BJ (cell line): Measurements from ENCODE around the gene ZDHHC19. TPM values are rescaled to one million over a fixed set of nuclear protein-coding genes. Genes with fewer than 3 reads are reported as not detected.

ENCODE experiments used
- CTCF ChIA-PET: fragments of 350-600 bp; formaldehyde crosslinking; extraction: SDS; loops from one replicate; lab custom pipeline; 2021; ENCODE audit warnings: antibody characterized with exemption, inconsistent platforms; lab: Yijun Ruan, JAX
- POLR2A ChIA-PET: fragments of 300-600 bp; sonication (Branson Sonifier 250); formaldehyde crosslinking; extraction: SDS; loops from one replicate; lab custom pipeline; 2021; ENCODE audit warnings: antibody characterized with exemption; lab: Charles Lee
- DNase-seq: peaks from one replicate; pipeline ENCODE4 v3.0.0-alpha.2; 2011; ENCODE audit warnings: low read depth
- H3K27me3 ChIP-seq: 2 replicates; pipeline ENCODE4 v1.6.0; 2011; ENCODE audit warnings: low read length; ENCODE audit not compliant: control insufficient read depth, insufficient read depth
- H3K36me3 ChIP-seq: 2 replicates; pipeline ENCODE4 v1.5.1; 2011; ENCODE audit warnings: low read length; ENCODE audit not compliant: control insufficient read depth, insufficient read depth
- H3K4me3 ChIP-seq: 2 replicates; pipeline ENCODE4 v1.5.1; 2011; ENCODE audit warnings: low read depth, mild to moderate bottlenecking, control low read depth, low read length
- polyA plus RNA-seq: library from polyadenylated mRNA; depleted of rRNA; stranded (reverse); fragments of >200 nt; gene quantifications from 2 replicates; pipeline ENCODE4 v1.2.3, GENCODE V29; 2011
- TF ChIP-seq, protein P1 (sequence below): IDR thresholded peaks from 2 replicates; pipeline ENCODE4 v1.5.1; 2011; ENCODE audit warnings: low read depth, mild to moderate bottlenecking, control low read depth, inconsistent platforms, low read length, moderate library complexity; ENCODE audit not compliant: insufficient read depth

ZDHHC19 gene
- polyA plus RNA-seq, 1 experiment: not detected

DNA sequence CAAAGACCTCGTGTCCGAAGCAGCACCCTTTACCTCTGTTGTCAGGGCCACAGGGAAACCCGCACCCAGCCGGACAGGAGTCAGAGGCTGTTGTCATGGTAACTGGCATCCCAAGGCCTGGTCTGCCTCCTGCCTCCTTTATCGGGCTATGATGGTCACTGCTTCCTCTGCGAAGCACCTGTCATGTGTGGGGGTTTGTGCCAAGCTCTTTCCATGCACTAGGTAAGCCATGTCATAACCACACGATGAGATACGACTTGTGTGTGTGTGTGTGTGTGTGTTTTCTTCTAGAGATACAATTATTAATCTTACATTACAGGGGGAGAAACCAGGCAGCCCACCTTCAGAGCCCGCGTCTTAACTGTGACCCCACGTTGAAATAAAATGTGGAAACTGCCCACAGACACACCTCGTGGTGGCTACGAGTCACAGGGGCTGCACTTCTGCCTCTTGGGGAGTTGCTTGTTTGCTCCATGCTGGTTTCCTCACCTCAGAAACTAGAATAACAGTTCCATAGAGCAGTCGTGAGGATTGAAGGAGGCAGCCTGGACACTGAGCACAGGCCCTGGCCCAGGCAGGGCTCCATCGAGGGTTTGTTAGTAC lies 18.0 kb downstream of the ZDHHC19 start:
- no peaks in the 10 kb centered on the region for H3K36me3 ChIP-seq
- H3K4me3 ChIP-seq: no peak overlapping the region
- H3K27me3 ChIP-seq: no peaks in the 10 kb centered on the region
- ChIA-PET POLR2A (no interaction called here), CTCF (interaction anchor here (4.7 kb wide), 1 partner anchor 121 kb away, joined by 56 read pairs; no protein-coding TSS in a partner anchor)
- TF ChIP-seq, protein P1, sequence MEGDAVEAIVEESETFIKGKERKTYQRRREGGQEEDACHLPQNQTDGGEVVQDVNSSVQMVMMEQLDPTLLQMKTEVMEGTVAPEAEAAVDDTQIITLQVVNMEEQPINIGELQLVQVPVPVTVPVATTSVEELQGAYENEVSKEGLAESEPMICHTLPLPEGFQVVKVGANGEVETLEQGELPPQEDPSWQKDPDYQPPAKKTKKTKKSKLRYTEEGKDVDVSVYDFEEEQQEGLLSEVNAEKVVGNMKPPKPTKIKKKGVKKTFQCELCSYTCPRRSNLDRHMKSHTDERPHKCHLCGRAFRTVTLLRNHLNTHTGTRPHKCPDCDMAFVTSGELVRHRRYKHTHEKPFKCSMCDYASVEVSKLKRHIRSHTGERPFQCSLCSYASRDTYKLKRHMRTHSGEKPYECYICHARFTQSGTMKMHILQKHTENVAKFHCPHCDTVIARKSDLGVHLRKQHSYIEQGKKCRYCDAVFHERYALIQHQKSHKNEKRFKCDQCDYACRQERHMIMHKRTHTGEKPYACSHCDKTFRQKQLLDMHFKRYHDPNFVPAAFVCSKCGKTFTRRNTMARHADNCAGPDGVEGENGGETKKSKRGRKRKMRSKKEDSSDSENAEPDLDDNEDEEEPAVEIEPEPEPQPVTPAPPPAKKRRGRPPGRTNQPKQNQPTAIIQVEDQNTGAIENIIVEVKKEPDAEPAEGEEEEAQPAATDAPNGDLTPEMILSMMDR: no peak
- no peak for DNase-seq

DNA sequence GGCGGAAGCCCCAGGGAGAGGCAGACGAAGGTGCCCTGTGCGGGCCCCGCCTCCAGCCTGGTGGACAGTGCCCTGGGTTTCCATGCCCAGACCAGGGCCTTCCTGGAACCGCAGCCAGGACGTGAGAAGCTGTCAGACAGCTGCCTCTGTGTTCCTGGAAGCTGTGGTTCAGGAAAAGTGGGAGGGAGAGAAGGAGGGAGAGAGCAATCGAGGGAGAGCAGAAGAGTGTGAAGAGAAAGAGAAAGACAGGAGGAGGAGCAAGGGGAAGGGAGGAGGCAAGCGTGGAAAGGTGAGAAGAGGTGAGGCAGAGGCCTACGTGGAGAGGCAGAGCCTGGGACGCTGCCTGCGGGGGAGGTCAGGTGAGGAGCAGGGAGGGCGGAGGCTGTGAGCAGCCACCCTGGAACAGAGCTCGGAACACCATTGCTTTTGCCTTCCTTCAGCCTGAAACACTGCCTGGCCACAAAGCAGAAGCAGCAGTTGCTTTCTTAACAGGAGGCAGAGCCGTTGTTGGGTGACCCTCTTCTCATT lies 18.6 kb downstream of the ZDHHC19 start:
- Histone ChIP-seq H3K4me3 (no peak overlapping the region), H3K36me3 (no peaks in the 10 kb centered on the region), H3K27me3 (no peaks in the 10 kb centered on the region)
- TF ChIP-seq, protein P1: no peak
- no peak for DNase-seq
- CTCF ChIA-PET: interaction anchor here (0.8 to 4.7 kb wide), 2 partner anchors 14 to 120 kb away, joined by 3 to 56 read pairs; no protein-coding TSS in a partner anchor
- POLR2A ChIA-PET: no interaction called here

DNA sequence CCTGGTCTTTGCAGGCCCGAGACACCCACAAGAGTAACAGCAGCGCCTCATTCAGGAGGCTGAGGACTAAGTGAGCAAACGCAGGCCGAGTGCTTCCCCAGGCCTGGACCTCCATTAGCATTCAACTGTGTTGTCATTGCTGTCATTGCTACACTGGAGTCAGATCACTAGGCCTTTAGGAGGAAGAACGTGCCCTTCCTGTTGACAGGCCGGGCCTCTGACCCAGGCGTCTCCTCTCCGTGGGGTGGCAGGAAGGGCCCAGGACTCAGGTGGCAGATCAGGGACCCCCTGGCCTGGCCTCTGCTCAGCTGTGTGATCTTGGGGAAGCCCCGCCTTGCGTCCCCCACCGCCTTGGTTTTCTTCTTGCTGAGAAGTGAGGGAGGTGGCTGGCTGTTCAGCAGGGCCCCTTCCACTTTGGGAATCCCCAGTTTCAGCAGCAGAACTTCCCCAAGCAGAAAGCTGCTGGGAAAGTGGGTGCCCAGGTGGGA lies 19.1 kb downstream of the ZDHHC19 start:
- TF ChIP-seq, protein P1: no peak
- ChIA-PET CTCF (interaction anchor here (0.8 kb wide), 1 partner anchor 13 kb away, joined by 3 read pairs; no protein-coding TSS in a partner anchor), POLR2A (no interaction called here)
- H3K27me3 ChIP-seq: no peaks in the 10 kb centered on the region
- H3K4me3 ChIP-seq: no peak overlapping the region
- DNase-seq: no peak
- no peaks in the 10 kb centered on the region for H3K36me3 ChIP-seq

DNA sequence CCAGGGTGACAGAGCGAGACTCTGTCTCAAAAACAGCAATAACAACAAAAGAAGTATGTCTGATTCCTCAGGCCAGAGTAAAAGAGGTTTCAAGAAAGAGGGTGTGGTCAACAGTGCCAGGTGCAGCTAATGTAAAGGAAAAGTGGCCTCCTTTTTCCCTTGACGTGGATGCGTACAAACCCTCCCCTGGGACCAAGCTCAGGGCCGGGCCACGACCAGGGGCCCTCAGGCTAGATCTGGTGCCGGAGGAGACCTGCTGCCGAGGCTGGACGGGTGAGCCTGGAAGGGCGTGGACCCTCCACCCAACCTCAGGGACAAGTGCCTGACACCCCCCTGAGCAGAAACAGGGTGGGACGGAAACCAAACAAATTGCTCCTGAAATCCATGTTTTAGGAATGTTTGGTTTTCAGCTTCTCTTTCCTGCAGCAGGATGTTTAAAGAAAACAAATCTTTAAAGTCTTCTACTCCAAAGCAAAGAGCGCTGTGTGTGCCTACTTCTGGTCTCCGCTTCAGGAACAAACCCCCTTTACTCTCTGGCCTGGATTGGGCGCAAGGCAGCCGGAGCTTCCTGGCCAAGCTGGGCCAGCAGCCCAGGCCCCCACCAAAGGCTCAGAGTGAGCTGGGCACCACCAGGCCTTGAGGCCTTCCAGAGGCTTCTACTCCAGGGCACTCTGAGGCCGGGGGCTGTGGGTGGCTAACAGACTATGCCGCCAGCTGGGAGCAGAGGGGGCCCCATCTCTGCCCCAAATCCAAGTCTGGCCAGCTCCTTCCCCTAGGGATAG lies 21.4 kb downstream of the ZDHHC19 start:
- DNase-seq: no peak
- H3K27me3 ChIP-seq: no peaks in the 10 kb centered on the region
- TF ChIP-seq, protein P1: no peak
- ChIA-PET CTCF (interaction anchor here (1.0 to 1.5 kb wide), 2 partner anchors 119 to 164 kb away, joined by 3 to 7 read pairs; no protein-coding TSS in a partner anchor), POLR2A (no interaction called here)
- no peak overlapping the region for H3K4me3 ChIP-seq
- no peaks in the 10 kb centered on the region for H3K36me3 ChIP-seq
